Neutrophil (primary cell): ENCODE data around the gene NUDT13.

Source experiments
- H3K27ac ChIP-seq: fragments of 200-600 bp; sonication (generic); 2 replicates; pipeline ENCODE4 v1.5.1; 2016; ENCODE audit warnings: mild to moderate bottlenecking, moderate library complexity
- H3K27me3 ChIP-seq: fragments of 200-600 bp; sonication (generic); 2 replicates; pipeline ENCODE4 v1.6.0; 2016; ENCODE audit warnings: mild to moderate bottlenecking
- H3K36me3 ChIP-seq: fragments of 200-600 bp; sonication (generic); 2 replicates; pipeline ENCODE4 v1.5.1; 2017
- H3K4me1 ChIP-seq, 2 experiments: fragments of 200-600 bp in 1 of 2; sonication (generic) in 1 of 2; 1 replicate in 1 of 2; 2 replicates in 1 of 2; pipeline versions ENCODE4 v1.5.1 to v1.6.1; 2013 to 2016; ENCODE audit warnings: low read depth in 1 of 2, low read length in 1 of 2, mild to moderate bottlenecking in 1 of 2, moderate library complexity in 1 of 2; ENCODE audit not compliant: control insufficient read depth in 1 of 2, insufficient read depth in 1 of 2
- H3K4me3 ChIP-seq, 2 experiments: fragments of 200-600 bp in 1 of 2; sonication (generic) in 1 of 2; 1 replicate in 1 of 2; 2 replicates in 1 of 2; pipeline ENCODE4 v1.5.1; 2013 to 2016; ENCODE audit warnings: low read depth in 1 of 2, low read length in 1 of 2, mild to moderate bottlenecking in 1 of 2, moderate library complexity in 1 of 2
- H3K9me3 ChIP-seq: fragments of 200-600 bp; sonication (generic); 2 replicates; pipeline ENCODE4 v1.5.1; 2016
- TF ChIP-seq, protein P1 (sequence below): fragments of 200-600 bp; sonication (generic); IDR thresholded peaks from 2 replicates; pipeline ENCODE4 v1.5.1; 2016; ENCODE audit warnings: antibody characterized with exemption

NUDT13 gene

DNA sequence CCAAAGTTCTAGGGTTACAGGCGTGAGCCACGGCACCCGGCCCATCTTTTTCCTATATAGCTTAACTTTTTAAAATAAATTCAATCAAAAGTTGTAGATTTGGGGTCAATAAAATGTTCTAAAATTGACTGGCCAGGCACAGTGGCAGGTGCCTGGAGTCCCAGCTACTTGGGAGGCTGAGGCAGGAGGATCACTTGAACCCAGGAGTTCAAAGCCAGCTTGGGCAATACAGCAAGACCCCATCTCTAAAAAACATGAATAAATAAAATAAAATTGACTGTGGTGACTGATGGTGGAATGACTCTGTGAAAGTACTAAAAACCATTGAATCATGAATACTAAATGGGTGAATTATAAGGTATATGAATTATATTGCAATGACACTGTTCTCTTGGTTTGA, 34.4 kb upstream of the NUDT13 start:
- no peak overlapping the region for H3K27ac ChIP-seq
- no peak overlapping the region for H3K4me3 ChIP-seq
- H3K27me3 ChIP-seq, result no peaks in the 10 kb centered on the region
- TF ChIP-seq, protein P1, sequence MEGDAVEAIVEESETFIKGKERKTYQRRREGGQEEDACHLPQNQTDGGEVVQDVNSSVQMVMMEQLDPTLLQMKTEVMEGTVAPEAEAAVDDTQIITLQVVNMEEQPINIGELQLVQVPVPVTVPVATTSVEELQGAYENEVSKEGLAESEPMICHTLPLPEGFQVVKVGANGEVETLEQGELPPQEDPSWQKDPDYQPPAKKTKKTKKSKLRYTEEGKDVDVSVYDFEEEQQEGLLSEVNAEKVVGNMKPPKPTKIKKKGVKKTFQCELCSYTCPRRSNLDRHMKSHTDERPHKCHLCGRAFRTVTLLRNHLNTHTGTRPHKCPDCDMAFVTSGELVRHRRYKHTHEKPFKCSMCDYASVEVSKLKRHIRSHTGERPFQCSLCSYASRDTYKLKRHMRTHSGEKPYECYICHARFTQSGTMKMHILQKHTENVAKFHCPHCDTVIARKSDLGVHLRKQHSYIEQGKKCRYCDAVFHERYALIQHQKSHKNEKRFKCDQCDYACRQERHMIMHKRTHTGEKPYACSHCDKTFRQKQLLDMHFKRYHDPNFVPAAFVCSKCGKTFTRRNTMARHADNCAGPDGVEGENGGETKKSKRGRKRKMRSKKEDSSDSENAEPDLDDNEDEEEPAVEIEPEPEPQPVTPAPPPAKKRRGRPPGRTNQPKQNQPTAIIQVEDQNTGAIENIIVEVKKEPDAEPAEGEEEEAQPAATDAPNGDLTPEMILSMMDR, result no peak
- peaks cover 32% of the 10 kb centered on the region for H3K36me3 ChIP-seq
- H3K4me1 ChIP-seq, result no peaks in the 10 kb centered on the region
- no peaks in the 10 kb centered on the region for H3K9me3 ChIP-seq

DNA sequence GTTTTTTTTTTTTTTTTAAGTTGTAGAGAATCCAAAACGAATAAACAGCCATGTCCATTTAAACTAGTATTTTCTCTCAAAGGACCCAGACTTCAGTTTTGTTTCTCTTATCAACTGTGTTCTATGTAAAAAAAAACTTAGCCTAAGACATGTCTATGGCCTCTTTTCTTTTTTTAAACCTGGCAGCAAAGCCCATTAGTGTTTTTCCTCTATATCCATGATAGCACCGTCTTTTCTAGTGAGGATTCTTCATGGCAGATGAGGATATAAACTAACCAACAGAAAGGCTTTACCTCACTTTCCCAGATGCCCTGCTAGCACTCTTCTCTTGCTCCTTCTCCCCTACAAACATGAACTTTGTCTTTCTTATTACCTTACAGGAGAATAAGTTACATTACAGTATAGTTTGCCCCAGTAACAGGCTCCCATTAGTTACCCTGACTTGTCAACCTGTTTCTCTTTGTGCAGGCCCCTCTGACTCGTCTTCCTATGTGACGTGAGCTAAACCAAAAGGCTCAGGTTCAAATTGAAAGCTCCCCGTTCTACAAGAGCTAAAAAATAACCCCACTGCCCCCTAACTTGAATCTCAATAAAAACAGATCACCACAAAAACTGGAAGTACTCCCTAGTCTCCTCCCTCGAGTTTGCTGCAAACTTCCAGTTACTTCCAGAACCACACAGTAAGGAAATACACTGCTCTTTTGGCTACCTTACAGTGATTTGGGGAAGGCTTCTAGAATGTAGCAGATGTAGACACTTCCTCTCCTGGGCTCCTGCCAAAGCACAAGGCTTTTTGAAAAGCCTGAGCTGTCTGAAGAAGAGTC, 33.7 kb upstream of the NUDT13 start:
- Histone ChIP-seq H3K36me3 (peaks cover 27% of the 10 kb centered on the region), H3K27me3 (no peaks in the 10 kb centered on the region), H3K4me3 (no peak overlapping the region), H3K4me1 (no peaks in the 10 kb centered on the region), H3K27ac (peak overlapping the region; percentile 32), H3K9me3 (no peaks in the 10 kb centered on the region)
- TF ChIP-seq, protein P1, result no peak

DNA sequence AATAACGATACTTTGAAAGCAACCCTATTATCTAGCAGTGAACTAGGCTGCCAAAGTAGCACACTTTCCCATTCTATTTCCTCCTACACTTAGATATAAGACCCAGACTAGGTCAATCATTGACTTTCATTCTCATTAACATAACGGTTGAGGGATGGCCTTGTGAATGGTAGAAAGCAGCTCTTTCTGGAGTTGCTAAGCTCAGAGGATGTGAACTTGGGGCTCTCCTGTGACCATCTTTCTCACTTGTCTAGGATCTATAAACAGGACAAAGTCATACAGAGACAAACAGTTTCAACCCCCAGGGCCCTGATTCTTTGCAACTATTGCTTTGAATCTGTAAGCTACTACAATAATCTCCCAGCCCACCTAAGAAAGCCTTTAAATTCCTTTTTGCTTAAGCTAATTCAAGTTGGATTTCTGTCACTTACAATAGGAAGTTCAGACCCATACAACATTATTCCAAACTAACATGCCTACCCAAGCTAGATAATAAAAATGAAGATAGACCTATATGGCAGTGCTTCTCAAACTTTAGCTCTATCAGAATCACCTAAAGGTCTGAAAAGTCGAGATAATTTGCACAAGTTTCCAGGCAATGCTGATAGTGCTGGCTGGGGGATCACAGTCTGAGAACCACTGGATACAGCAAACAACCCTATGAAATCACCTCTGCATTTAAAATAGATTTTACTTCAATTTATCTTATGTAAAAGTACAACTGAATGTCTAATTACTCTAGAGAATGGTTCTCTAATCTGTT, 30.3 kb upstream of the NUDT13 start:
- Histone ChIP-seq H3K27ac (no peak overlapping the region), H3K4me1 (no peaks in the 10 kb centered on the region), H3K27me3 (no peaks in the 10 kb centered on the region), H3K36me3 (peaks cover 3% of the 10 kb centered on the region), H3K4me3 (no peak overlapping the region), H3K9me3 (no peaks in the 10 kb centered on the region)
- TF ChIP-seq, protein P1, result no peak

DNA sequence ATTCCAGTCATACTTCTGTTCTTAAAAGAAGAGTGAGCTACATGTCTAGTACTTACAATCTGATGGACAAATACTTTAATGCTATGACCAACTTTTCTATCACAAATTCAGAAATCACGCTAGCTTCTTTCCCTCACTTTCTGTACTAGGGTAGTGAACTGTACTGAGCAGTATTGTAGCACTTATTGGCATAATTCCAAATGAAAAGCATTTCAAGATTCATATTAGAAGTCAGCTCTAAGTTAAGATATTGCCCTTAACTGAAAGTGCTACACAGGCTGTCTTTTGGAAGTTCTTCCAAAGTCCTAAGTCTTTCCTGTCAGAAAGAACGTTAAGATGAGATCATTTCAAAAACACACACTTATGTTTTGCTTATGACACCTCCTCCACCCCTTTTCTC, 27.0 kb upstream of the NUDT13 start:
- Histone ChIP-seq H3K4me1 (peaks cover 0 to 4% of the 10 kb centered on the region in 2 experiments), H3K9me3 (no peaks in the 10 kb centered on the region), H3K27me3 (no peaks in the 10 kb centered on the region), H3K36me3 (peaks cover 3% of the 10 kb centered on the region), H3K27ac (no peak overlapping the region), H3K4me3 (no peak overlapping the region)
- TF ChIP-seq, protein P1, result no peak

DNA sequence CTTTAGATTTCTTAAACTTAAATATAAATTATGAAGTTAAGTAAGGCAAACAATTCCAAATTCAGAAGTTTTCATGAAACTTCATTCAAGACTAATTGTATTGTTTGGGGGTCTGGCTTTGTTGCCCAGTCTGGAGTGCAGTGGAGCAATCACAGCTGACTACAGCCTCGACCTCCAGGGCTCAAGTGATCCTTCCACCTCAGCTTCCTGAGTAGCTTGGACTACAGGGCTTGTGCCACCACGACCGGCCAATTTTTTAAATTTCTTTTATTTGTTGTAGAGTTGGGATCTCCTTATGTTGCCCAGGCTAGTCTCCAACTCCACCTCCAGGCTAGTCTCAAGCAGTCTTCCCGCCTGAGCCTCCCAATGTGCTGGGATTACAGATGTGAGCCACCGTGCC, 26.0 kb upstream of the NUDT13 start:
- H3K4me3 ChIP-seq, result no peak overlapping the region
- H3K4me1 ChIP-seq, result peaks cover 0 to 4% of the 10 kb centered on the region in 2 experiments
- H3K27me3 ChIP-seq, result no peaks in the 10 kb centered on the region
- TF ChIP-seq, protein P1, result no peak
- H3K9me3 ChIP-seq, result no peaks in the 10 kb centered on the region
- H3K36me3 ChIP-seq, result peaks cover 3% of the 10 kb centered on the region
- no peak overlapping the region for H3K27ac ChIP-seq
